Activated T-cell treated with anti-CD3 and anti-CD28 coated beads, Interleukin-2, amount 50 U/mL, for 72 hours (primary cell): ENCODE data around the gene LRSAM1. TPM values are rescaled to one million over a fixed set of nuclear protein-coding genes. Genes with fewer than 3 reads are reported as not detected.

Experiments used
- ATAC-seq, 2 donors: fragments of 150-1000 bp; cut with Tn5 transposase; replicated peaks in 1 of 2; 2 replicates each; pipeline ENCODE4 v1.10.0; 2021; ENCODE audit warnings: moderate library complexity in 2 of 2, mild to moderate bottlenecking in 1 of 2
- DNase-seq, 2 donors: peaks; one replicate each; pipeline ENCODE4 v3.0.0; 2021 to 2022; ENCODE audit warnings: mixed read lengths in 1 of 2
- H3K27ac Mint-ChIP-seq: one replicate; pipeline ENCODE4 v1.8.0; 2022; ENCODE audit warnings: mild to moderate bottlenecking, moderate library complexity, mixed read lengths
- H3K27me3 Mint-ChIP-seq: one replicate; pipeline ENCODE4 v1.8.0; 2022; ENCODE audit warnings: low read depth, mixed read lengths
- H3K36me3 Mint-ChIP-seq, 2 donors: one replicate each; pipeline ENCODE4 v1.8.0; 2022; ENCODE audit warnings: mixed read lengths in 2 of 2, mild to moderate bottlenecking in 1 of 2; ENCODE audit not compliant: insufficient read depth in 2 of 2
- H3K4me1 Mint-ChIP-seq: one replicate; pipeline ENCODE4 v1.8.0; 2022; ENCODE audit warnings: low read depth, mixed read lengths
- H3K4me3 Mint-ChIP-seq, 2 donors: one replicate each; pipeline ENCODE4 v1.8.0; 2022; ENCODE audit warnings: mild to moderate bottlenecking in 2 of 2, mixed read lengths in 2 of 2, moderate library complexity in 2 of 2
- H3K9me3 Mint-ChIP-seq, 2 donors: one replicate each; pipeline ENCODE4 v1.8.0; 2022; ENCODE audit warnings: mixed read lengths in 2 of 2
- total RNA-seq, 2 donors: library from RNA; stranded (reverse); gene quantifications; one replicate each; pipeline ENCODE4 v1.2.3, GENCODE V29; 2022

The LRSAM1 gene
- total RNA-seq, 2 donors from 2014 or later: 30.5 to 33.8 TPM

DNA sequence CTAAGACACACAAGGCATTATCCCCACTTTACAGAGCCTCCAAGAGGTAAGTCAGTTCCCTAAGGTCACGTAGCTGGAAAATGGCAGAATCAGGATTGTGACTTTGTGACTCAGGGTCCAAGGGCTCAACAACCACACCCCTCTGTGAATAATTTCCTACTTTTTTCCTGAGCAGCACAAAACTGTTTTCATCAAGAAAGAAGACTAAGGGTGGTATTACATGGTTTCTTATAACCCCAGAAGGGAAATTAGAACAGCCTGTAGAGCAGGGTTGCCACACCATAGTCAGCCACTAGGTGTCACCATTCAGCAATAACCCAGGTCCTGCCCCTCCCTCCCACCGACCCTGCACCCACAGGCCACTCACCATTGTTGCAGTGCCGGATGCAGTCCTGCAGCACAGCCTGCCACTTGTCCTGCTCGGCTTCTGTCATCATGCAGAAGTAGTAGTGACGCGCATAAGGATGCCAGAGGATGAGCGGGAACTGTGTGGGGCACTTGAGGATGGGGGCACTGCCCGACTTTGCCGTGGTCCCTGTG is 72.1 kb downstream of the LRSAM1 start:
- Mint-ChIP-seq H3K27me3 (no peaks in the 10 kb centered on the region), H3K36me3 (peaks cover 8 to 12% of the 10 kb centered on the region in 2 donors), H3K27ac (no peak overlapping the region), H3K4me1 (peaks cover 11% of the 10 kb centered on the region), H3K9me3 (peaks cover 2 to 12% of the 10 kb centered on the region in 2 donors), H3K4me3 (no peak overlapping the region)
- no peak for DNase-seq
- no peak for ATAC-seq

DNA sequence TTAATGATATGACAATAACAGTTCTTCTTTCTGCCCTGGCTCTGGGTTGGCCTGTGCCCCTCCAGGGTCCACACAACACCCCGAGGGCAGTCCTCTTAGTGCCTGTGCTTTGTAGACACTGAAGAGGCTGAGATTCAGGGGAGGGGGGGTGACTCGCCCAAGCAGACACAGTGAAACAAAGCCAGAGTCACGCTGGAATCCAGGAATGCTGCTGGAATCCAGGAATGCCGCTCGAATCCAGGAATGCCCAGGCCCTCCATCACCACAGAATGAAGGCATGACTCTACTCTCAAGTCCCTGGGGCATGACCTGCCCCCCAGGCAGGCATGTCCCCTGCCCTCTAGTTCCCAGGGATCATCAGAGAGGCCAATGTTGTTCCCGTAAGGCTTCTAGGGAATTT is 73.1 kb downstream of the LRSAM1 start:
- Mint-ChIP-seq H3K36me3 (peaks cover 8 to 12% of the 10 kb centered on the region in 2 donors), H3K4me1 (peaks cover 2% of the 10 kb centered on the region), H3K4me3 (no peak overlapping the region), H3K27me3 (no peaks in the 10 kb centered on the region), H3K9me3 (peaks cover 2 to 12% of the 10 kb centered on the region in 2 donors), H3K27ac (no peak overlapping the region)
- DNase-seq: no peak
- no peak for ATAC-seq

GRCh38 chr9:127525401-127526188 is 74.3 kb downstream of the LRSAM1 start:
- no peaks in the 10 kb centered on the region for H3K4me1 Mint-ChIP-seq
- no peak for ATAC-seq
- peaks cover 2 to 12% of the 10 kb centered on the region in 2 donors for H3K9me3 Mint-ChIP-seq
- DNase-seq: peak in 1 of 2 donors; percentile 6
- no peak overlapping the region for H3K4me3 Mint-ChIP-seq
- H3K36me3 Mint-ChIP-seq: peaks cover 8 to 12% of the 10 kb centered on the region in 2 donors
- H3K27me3 Mint-ChIP-seq: no peaks in the 10 kb centered on the region
- no peak overlapping the region for H3K27ac Mint-ChIP-seq

GRCh38 chr9:127526655-127527559 is 75.6 kb downstream of the LRSAM1 start:
- no peak overlapping the region for H3K4me3 Mint-ChIP-seq
- ATAC-seq (no peak), DNase-seq (no peak)
- peaks cover 2 to 12% of the 10 kb centered on the region in 2 donors for H3K9me3 Mint-ChIP-seq
- no peak overlapping the region for H3K27ac Mint-ChIP-seq
- peaks cover 8 to 12% of the 10 kb centered on the region in 2 donors for H3K36me3 Mint-ChIP-seq
- no peaks in the 10 kb centered on the region for H3K27me3 Mint-ChIP-seq
- no peaks in the 10 kb centered on the region for H3K4me1 Mint-ChIP-seq

DNA sequence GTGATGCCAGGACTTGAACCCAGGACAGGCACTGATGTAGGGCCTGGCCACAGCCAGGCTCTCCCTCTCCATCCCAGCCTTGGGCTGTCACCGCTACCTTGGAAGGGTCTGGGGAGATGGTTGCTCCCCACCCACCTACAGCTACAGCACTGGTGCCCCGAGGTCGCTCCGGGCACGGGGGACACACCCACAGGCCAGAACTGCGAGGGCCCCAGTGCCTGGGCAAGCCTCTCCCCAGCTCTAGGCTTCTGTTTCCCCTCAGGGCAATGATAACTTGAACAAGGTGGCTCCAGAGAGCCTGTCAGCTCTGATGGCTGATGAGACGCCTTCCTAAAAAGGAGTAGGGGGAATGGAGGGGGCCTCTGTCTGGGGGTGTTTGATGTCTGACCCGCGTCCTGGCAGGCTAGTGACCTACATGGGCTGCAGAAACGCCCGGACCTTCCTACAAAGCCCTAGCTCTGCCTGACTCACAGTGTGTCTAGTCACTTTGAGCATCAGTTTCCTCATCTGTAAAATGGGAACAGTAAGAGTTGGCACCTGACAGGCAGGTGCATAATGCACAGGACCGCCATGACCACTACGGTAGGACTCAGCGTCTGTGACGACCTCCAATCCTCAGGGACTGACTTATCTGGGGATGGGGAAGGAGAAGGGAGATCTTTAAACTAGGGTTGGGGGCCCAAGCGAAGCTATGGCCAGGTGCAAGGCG is 76.4 kb downstream of the LRSAM1 start:
- no peak for DNase-seq
- H3K27me3 Mint-ChIP-seq: no peaks in the 10 kb centered on the region
- H3K27ac Mint-ChIP-seq: no peak overlapping the region
- peaks cover 2 to 12% of the 10 kb centered on the region in 2 donors for H3K9me3 Mint-ChIP-seq
- H3K4me3 Mint-ChIP-seq: no peak overlapping the region
- no peaks in the 10 kb centered on the region for H3K4me1 Mint-ChIP-seq
- no peak for ATAC-seq
- H3K36me3 Mint-ChIP-seq: peaks cover 8 to 12% of the 10 kb centered on the region in 2 donors

DNA sequence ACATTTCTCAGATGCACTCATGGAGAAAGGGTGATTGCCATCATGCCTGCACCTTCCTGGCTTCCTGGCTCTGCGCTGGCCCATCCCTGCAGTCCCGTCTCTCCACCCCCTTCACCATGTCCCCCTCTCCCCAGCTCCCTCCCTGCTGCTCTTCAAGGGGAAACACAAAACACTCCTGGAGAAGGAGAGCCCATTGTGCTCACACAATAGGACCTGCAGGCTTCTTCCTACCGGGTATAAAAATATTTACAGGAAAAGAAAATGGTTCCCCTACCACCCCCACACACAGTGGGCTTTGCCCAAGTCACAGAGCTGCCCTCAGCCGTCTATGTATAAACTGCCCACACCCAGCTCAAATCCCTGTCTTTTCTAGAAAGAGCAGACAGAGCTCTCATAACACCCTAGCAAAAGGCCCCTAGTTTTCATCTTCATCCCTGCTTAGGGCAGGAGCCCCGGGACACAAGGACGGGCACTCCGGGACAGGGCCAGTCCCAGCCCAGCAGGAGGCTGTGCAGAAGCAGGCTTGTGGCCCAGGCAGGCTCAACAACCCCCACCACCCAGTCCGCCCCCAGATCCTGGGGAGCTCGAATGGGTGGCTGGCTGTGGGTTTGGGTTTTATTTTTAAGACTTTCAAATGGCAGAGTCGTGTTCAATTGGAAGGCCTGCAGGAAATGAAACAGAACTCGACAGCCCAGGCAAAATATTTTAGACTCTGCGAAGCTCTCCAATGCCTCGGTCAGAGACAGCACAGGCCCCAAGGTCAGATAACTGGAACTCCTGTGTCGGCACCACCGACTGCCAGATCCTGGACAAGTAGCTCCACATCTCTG is 77.3 kb downstream of the LRSAM1 start:
- Mint-ChIP-seq H3K27me3 (no peaks in the 10 kb centered on the region), H3K27ac (no peak overlapping the region), H3K4me1 (no peaks in the 10 kb centered on the region), H3K36me3 (peaks cover 6 to 11% of the 10 kb centered on the region in 2 donors), H3K9me3 (peaks cover 0 to 9% of the 10 kb centered on the region in 2 donors), H3K4me3 (no peak overlapping the region)
- ATAC-seq (no peak), DNase-seq (no peak)

DNA sequence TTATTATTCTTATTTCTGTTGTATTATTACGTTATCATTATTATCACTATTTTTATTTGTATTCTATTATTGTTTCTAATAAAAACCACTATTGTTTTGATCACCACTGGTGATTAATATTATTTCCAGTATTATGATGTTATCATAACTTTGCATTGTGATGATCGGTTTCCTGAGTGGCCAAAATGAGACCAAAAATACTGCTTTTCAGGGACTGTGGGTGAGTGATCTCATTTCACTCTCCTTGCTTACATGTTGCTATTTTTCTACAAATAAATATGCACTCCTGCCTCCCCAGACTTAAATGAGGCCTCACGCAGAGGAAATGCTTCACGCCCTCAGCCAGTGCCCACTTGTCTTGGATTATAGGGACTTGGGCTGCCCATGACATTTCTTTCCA is 78.4 kb downstream of the LRSAM1 start:
- no peaks in the 10 kb centered on the region for H3K4me1 Mint-ChIP-seq
- no peak overlapping the region for H3K27ac Mint-ChIP-seq
- peaks cover 0 to 9% of the 10 kb centered on the region in 2 donors for H3K9me3 Mint-ChIP-seq
- no peak overlapping the region for H3K4me3 Mint-ChIP-seq
- H3K36me3 Mint-ChIP-seq: peaks cover 3 to 6% of the 10 kb centered on the region in 2 donors
- no peaks in the 10 kb centered on the region for H3K27me3 Mint-ChIP-seq
- DNase-seq (no peak), ATAC-seq (no peak)

DNA sequence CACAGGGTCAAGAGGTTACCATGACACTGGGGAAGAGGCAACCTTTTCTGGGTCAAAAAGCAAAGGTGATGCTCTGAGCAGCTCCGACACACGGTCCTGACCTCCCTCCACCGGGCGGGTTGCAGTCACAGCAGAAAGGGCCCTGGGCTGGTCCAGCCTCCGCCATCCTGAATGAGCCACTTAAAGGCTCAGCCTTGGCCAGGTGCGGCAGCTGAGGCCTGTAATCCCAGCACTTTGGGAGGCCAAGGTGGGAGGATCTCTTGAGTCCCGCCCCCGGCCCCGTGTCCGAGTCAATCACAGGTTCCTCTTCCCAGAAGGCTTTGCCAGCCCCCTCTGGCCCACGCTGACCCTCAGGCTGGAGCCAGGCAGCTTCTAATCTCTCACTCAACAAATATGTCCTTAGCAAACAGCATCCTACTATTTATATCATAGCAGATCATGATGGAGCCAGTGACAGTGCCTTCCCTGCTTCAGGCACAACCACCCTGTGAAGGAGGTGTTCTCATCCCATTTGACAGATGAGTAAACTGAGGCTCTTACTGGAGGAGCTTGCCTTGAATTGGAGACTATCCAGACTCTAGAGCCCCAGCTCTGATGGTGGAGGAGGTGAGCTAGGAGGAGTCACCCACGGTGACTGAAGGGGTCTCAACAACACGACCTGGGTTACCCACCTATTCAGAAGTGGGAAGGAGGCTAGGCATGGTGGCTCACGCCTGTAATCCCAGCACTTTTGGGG is 79.1 kb downstream of the LRSAM1 start:
- DNase-seq (no peak), ATAC-seq (no peak)
- H3K27ac Mint-ChIP-seq: no peak overlapping the region
- no peaks in the 10 kb centered on the region for H3K4me1 Mint-ChIP-seq
- no peaks in the 10 kb centered on the region for H3K27me3 Mint-ChIP-seq
- peaks cover 0 to 4% of the 10 kb centered on the region in 2 donors for H3K9me3 Mint-ChIP-seq
- H3K4me3 Mint-ChIP-seq: no peak overlapping the region
- peaks cover 0 to 2% of the 10 kb centered on the region in 2 donors for H3K36me3 Mint-ChIP-seq

DNA sequence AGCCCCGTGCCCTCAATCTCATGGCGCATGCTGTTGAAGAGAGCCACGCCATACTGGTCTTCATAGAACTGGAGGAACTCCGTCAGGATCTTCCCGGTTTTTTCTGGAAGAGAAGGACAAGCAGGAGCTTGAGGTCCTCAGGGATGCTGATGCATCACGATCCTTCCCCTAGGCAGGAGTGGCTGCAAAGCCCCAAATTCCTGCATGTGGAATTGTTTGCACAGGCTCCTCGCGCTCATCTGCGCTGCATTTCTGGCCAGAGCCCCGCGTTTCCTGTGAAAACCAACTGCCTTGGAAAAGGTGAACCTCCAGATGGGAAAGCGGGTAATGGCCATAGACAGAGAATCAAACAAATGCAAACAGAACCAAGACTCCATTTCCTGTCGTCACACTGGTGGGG is 80.4 kb downstream of the LRSAM1 start:
- ATAC-seq (no peak), DNase-seq (no peak)
- Mint-ChIP-seq H3K27ac (no peak overlapping the region), H3K36me3 (no peaks in the 10 kb centered on the region), H3K4me1 (no peaks in the 10 kb centered on the region), H3K9me3 (no peaks in the 10 kb centered on the region), H3K27me3 (no peaks in the 10 kb centered on the region), H3K4me3 (no peak overlapping the region)

DNA sequence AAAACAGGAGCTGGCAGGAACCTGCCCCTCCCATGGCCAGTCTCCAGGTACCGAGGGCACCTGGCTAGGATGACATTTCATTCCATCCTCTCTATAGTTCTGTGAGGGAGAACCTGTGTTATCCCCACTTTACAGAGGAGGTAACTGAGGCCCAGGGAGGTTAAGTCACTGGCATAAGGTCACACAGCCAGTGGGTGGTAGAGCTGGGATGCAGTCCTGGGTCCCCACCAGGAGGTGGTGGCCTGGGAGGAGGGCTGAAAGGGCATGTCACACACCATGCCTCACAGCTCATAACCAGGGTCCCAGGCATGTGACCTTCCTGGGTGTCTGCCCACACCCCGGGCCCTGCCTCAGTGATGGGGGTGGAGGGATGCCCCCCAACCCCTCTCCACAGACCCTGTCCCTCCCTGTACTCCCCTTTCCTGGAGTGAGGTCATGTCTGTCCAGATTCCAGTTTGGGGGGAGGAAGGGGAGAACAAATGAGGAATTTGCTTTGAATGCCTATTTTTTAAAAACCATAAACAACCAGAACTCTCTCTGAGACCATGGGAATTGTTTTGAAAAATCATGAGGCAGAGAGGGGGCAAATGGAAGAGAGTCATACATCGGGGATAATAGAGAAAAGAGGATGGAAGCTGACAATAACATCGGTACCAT is 83.1 kb downstream of the LRSAM1 start:
- no peaks in the 10 kb centered on the region for H3K36me3 Mint-ChIP-seq
- H3K4me3 Mint-ChIP-seq: no peak overlapping the region
- H3K9me3 Mint-ChIP-seq: no peaks in the 10 kb centered on the region
- H3K4me1 Mint-ChIP-seq: no peaks in the 10 kb centered on the region
- DNase-seq: no peak
- no peak overlapping the region for H3K27ac Mint-ChIP-seq
- ATAC-seq: no peak
- no peaks in the 10 kb centered on the region for H3K27me3 Mint-ChIP-seq

DNA sequence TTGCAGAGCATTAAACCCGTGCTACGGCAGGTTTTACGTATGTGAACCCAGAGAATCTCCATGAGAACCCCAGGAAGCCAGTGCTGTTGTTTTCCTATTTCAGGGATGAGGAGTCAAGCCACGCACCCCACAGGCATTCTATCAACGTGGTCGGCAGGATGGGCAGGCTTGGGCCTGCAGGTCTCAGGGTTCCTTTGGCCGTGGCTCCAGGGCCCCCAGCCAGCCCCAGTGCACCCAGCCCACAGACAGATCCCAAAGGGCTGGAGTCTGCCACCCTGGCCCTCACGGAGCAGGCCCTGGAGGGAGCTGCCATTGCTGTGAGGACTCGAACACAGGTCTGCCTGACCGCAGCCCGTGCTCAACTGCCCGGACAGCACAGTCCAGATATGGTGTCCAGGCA is 83.6 kb downstream of the LRSAM1 start:
- no peaks in the 10 kb centered on the region for H3K9me3 Mint-ChIP-seq
- ATAC-seq (no peak), DNase-seq (no peak)
- H3K4me1 Mint-ChIP-seq: no peaks in the 10 kb centered on the region
- no peak overlapping the region for H3K27ac Mint-ChIP-seq
- no peak overlapping the region for H3K4me3 Mint-ChIP-seq
- H3K27me3 Mint-ChIP-seq: no peaks in the 10 kb centered on the region
- no peaks in the 10 kb centered on the region for H3K36me3 Mint-ChIP-seq
